SIG-M5 treated with dmso at 0.1 percent for 504 hours (cell line): ENCODE measurements around the gene RUNDC3A.

Experiments used
- DNase-seq: peaks from one replicate; lab custom pipeline; 2025; ENCODE audit not compliant: unreplicated experiment; lab: John Stamatoyannopoulos, UW

The RUNDC3A gene

GRCh38 chr17:44308320-44308818 is at the start of gene RUNDC3A:
RUNDC3A (plus strand) TSS chr17:44308601; CDS start chr17:44308833, 232 bp downstream.
- peak; percentile 60 for DNase-seq

- no peak for DNase-seq
These were observed 49.5 kb upstream of the RUNDC3A start for GRCh38 chr17:44258811-44259351.

- DNase-seq = no peak
These were observed 48.1 kb upstream of the RUNDC3A start for GRCh38 chr17:44260296-44260695.

GRCh38 chr17:44262654-44263225 is 45.7 kb upstream of the RUNDC3A start:
- DNase-seq = no peak

GRCh38 chr17:44263345-44263902 is 45.0 kb upstream of the RUNDC3A start:
- no peak for DNase-seq

- DNase-seq = no peak
These were observed 41.8 kb upstream of the RUNDC3A start for GRCh38 chr17:44266402-44267164.

GRCh38 chr17:44267165-44267455 is 41.3 kb upstream of the RUNDC3A start:
- no peak for DNase-seq

- no peak for DNase-seq
These were observed 40.4 kb upstream of the RUNDC3A start, which contains the start of gene SLC4A1 for GRCh38 chr17:44267818-44268490. SLC4A1 (minus strand) TSS chr17:44268135; CDS start chr17:44262866, 5,269 bp downstream.

GRCh38 chr17:44268709-44269534 is 39.5 kb upstream of the RUNDC3A start:
- DNase-seq = no peak

- DNase-seq = no peak
These were observed 38.7 kb upstream of the RUNDC3A start for GRCh38 chr17:44269535-44270240.

GRCh38 chr17:44272321-44272951 is 36.0 kb upstream of the RUNDC3A start:
- no peak for DNase-seq

- DNase-seq = no peak
These were observed 35.4 kb upstream of the RUNDC3A start for GRCh38 chr17:44272954-44273353.

GRCh38 chr17:44273607-44274006 is 34.8 kb upstream of the RUNDC3A start:
- DNase-seq = no peak

GRCh38 chr17:44277976-44278375 is 30.4 kb upstream of the RUNDC3A start:
- no peak for DNase-seq

- no peak for DNase-seq
These were observed 29.1 kb upstream of the RUNDC3A start for GRCh38 chr17:44279346-44279665.

- no peak for DNase-seq
These were observed 28.6 kb upstream of the RUNDC3A start for GRCh38 chr17:44279666-44280391.

- DNase-seq = no peak
These were observed 27.9 kb upstream of the RUNDC3A start for GRCh38 chr17:44280392-44280937.

GRCh38 chr17:44281570-44281969 is 26.8 kb upstream of the RUNDC3A start:
- no peak for DNase-seq

GRCh38 chr17:44282264-44282663 is 26.1 kb upstream of the RUNDC3A start:
- DNase-seq = no peak
